OCI-LY3 (cell line): ENCODE measurements around the gene CLCN4.

Experiments
- CTCF ChIP-seq: fragments of 200-600, 300-600 bp; sonication (generic); IDR thresholded peaks from 2 replicates; pipeline ENCODE4 v1.5.1; 2014; ENCODE audit warnings: antibody characterized with exemption, low read length, low read depth
- EZH2phosphoT487 ChIP-seq: fragments of 200-600 bp; shearing (Covaris generic); IDR thresholded peaks from 2 replicates; pipeline ENCODE4 v1.6.1; 2018; ENCODE audit warnings: antibody characterized with exemption, mixed run types, low read depth

- no peak for TF ChIP-seq CTCF
- no peak for TF ChIP-seq EZH2phosphoT487
Measured at GRCh38 chrX:10172877-10173276, 16.1 kb downstream of the CLCN4 start.
